ENCODE measurements around the gene EIF4ENIF1.

DNA sequence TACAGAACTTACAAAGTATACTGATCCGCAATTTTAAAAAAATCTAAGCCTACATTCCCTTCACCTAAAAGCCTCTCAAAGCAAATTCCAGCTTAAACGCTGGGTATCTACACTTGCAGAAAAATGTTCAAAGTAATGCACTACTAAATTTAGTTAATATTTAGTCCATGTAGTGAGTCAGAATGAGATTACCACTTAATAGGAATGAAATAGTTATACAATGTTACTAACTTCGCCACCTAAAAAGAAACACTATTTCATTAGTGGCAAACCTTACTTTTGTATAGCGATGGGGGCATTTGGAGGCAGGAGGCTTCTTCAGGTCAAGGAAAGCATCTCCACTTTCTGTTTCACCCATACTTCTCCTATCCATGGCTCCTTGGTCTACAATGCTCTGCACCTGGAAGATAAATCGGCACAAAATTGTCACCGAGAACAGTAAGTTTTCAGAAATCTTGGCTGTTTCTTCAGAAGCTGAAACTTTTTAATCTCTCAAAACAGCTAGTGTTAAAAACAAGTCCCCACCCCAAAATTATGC lies 1.2 kb downstream of the EIF4ENIF1 start:
- no peak for TF ChIP-seq ZNF274 (IDR thresholded peaks at IDR 0.05; ENCODE audit: low read depth, low read length)
- TF ChIP-seq YY1 (IDR thresholded peaks at IDR 0.05; ENCODE audit: insufficient read depth, insufficient read length): no peak

Measured in NT2/D1 (cell line).